HEK293 (cell line): ENCODE data around the gene LPP.

Experiments used
- CTCF ChIA-PET: fragments of 350-600 bp; formaldehyde crosslinking; extraction: SDS; loops from one replicate; lab custom pipeline; 2021; ENCODE audit warnings: antibody characterized with exemption; lab: Yijun Ruan, JAX
- POLR2A ChIA-PET: fragments of 300-600 bp; formaldehyde crosslinking; extraction: SDS; loops from one replicate; lab custom pipeline; 2020; ENCODE audit warnings: antibody characterized with exemption, inconsistent platforms; lab: Yijun Ruan, JAX
- H3K27ac ChIP-seq: fragments of 200-500 bp; sonication (Bioruptor generic); 2 replicates; pipeline ENCODE4 v1.5.1; 2014; ENCODE audit warnings: low read depth, low read length, control low read depth, inconsistent platforms; ENCODE audit errors: extremely low read depth
- H3K36me3 ChIP-seq, 2 experiments: fragments of 200-500 bp in 1 of 2; sonication (Bioruptor generic) in 1 of 2; 1 replicate in 1 of 2; 2 replicates in 1 of 2; pipeline ENCODE4 v1.5.1; 2014 to 2017; ENCODE audit warnings: inconsistent platforms in 2 of 2, low read length in 2 of 2; ENCODE audit not compliant: control insufficient read depth in 2 of 2, insufficient read depth in 1 of 2
- H3K4me1 ChIP-seq: fragments of 200-500 bp; sonication (Bioruptor generic); 2 replicates; pipeline ENCODE4 v1.5.1; 2014; ENCODE audit warnings: mild to moderate bottlenecking, low read length, inconsistent platforms; ENCODE audit not compliant: control insufficient read depth, insufficient read depth
- H3K4me3 ChIP-seq: 2 replicates; pipeline ENCODE4 v1.5.1; 2011; ENCODE audit warnings: low read depth, mild to moderate bottlenecking, control low read depth, low read length, moderate library complexity
- H3K9me3 ChIP-seq: fragments of 200-500 bp; sonication (Bioruptor generic); 2 replicates; pipeline ENCODE4 v1.5.1; 2014; ENCODE audit warnings: low read depth, low read length, inconsistent platforms; ENCODE audit not compliant: control insufficient read depth, insufficient read depth
- BCL6B ChIP-seq: fragments of 450-650 bp; formaldehyde crosslinking; IDR thresholded peaks from 2 replicates; pipeline ENCODE4 v1.5.1; 2017; ENCODE audit warnings: missing biosample characterization, missing genetic modification characterization
- GLI2 ChIP-seq: fragments of 450-650 bp; formaldehyde crosslinking; IDR thresholded peaks from 2 replicates; pipeline ENCODE4; 2017; ENCODE audit warnings: missing biosample characterization, missing genetic modification characterization, low read depth, borderline replicate concordance
- KLF7 ChIP-seq: fragments of 450-650 bp; formaldehyde crosslinking; IDR thresholded peaks from 2 replicates; pipeline ENCODE4 v1.5.1; 2016; ENCODE audit warnings: missing biosample characterization, missing genetic modification characterization, borderline replicate concordance
- PRDM1 ChIP-seq: fragments of 450-650 bp; formaldehyde crosslinking; IDR thresholded peaks from 2 replicates; pipeline ENCODE4; 2016; ENCODE audit warnings: missing biosample characterization, missing genetic modification characterization
- PRDM10 ChIP-seq: fragments of 450-650 bp; formaldehyde crosslinking; IDR thresholded peaks from 2 replicates; pipeline ENCODE4 v1.5.1; 2016; ENCODE audit warnings: missing biosample characterization, missing genetic modification characterization
- SETDB1 ChIP-seq: IDR thresholded peaks from one replicate; pipeline ENCODE4 v1.6.1; 2017; ENCODE audit warnings: mild to moderate bottlenecking, low read length, moderate library complexity, mixed read lengths; ENCODE audit not compliant: insufficient read length
- SP3 ChIP-seq: fragments of 450-650 bp; formaldehyde crosslinking; IDR thresholded peaks from 2 replicates; pipeline ENCODE4 v1.5.1; 2016; ENCODE audit warnings: missing biosample characterization, missing genetic modification characterization
- ZBTB8A ChIP-seq: fragments of 450-650 bp; formaldehyde crosslinking; IDR thresholded peaks from 2 replicates; pipeline ENCODE4 v1.5.1; 2016; ENCODE audit warnings: missing biosample characterization, missing genetic modification characterization
- ZFP3 ChIP-seq: fragments of 450-650 bp; formaldehyde crosslinking; IDR thresholded peaks from 2 replicates; pipeline ENCODE4 v1.5.1; 2016; ENCODE audit warnings: low read depth, missing biosample characterization, missing genetic modification characterization
- ZNF16 ChIP-seq: fragments of 450-650 bp; formaldehyde crosslinking; IDR thresholded peaks from 2 replicates; pipeline ENCODE4 v1.5.1; 2016; ENCODE audit warnings: low read depth, missing biosample characterization, missing genetic modification characterization
- ZNF221 ChIP-seq: fragments of 450-650 bp; formaldehyde crosslinking; IDR thresholded peaks from 2 replicates; pipeline ENCODE4 v1.5.1; 2017; ENCODE audit warnings: missing biosample characterization, missing genetic modification characterization, borderline replicate concordance
- ZNF24 ChIP-seq: fragments of 450-650 bp; formaldehyde crosslinking; IDR thresholded peaks from 2 replicates; pipeline ENCODE4 v1.5.1; 2016; ENCODE audit warnings: missing biosample characterization, missing genetic modification characterization
- ZNF335 ChIP-seq: fragments of 450-650 bp; formaldehyde crosslinking; conservative IDR thresholded peaks from 2 replicates; pipeline ENCODE4 v1.5.1; 2016; ENCODE audit warnings: missing biosample characterization, missing genetic modification characterization
- ZNF558 ChIP-seq: fragments of 450-650 bp; formaldehyde crosslinking; IDR thresholded peaks from 2 replicates; pipeline ENCODE4 v1.5.1; 2016; ENCODE audit warnings: missing biosample characterization, missing genetic modification characterization
- ZNF629 ChIP-seq: fragments of 450-650 bp; formaldehyde crosslinking; IDR thresholded peaks from 2 replicates; pipeline ENCODE4 v1.5.1; 2017; ENCODE audit warnings: missing biosample characterization, missing genetic modification characterization
- ZNF658 ChIP-seq: fragments of 450-650 bp; formaldehyde crosslinking; IDR thresholded peaks from 2 replicates; pipeline ENCODE4; 2016; ENCODE audit warnings: missing biosample characterization, missing genetic modification characterization
- ZNF785 ChIP-seq: fragments of 450-650 bp; formaldehyde crosslinking; IDR thresholded peaks from 2 replicates; pipeline ENCODE4 v1.5.1; 2016; ENCODE audit warnings: missing biosample characterization, missing genetic modification characterization
- ZSCAN18 ChIP-seq: fragments of 450-650 bp; formaldehyde crosslinking; IDR thresholded peaks from 2 replicates; pipeline ENCODE4 v1.5.1; 2016; ENCODE audit warnings: missing biosample characterization, missing genetic modification characterization
- ZSCAN30 ChIP-seq: fragments of 450-650 bp; IDR thresholded peaks from 2 replicates; pipeline ENCODE4 v1.5.1; 2018; ENCODE audit warnings: missing biosample characterization, mild to moderate bottlenecking, missing genetic modification characterization, moderate library complexity

LPP gene

GRCh38 chr3:188827576-188827975, 673.6 kb downstream of the LPP start:
- H3K27ac ChIP-seq, result no peak overlapping the region
- CTCF ChIA-PET, result interaction anchor here (0.5 kb wide), 1 partner anchor 369 kb away, joined by 4 read pairs; no protein-coding TSS in a partner anchor
- no peaks in the 10 kb centered on the region for H3K9me3 ChIP-seq
- H3K36me3 ChIP-seq, result no peaks in the 10 kb centered on the region
- POLR2A ChIA-PET, result no interaction called here
- no peaks in the 10 kb centered on the region for H3K4me1 ChIP-seq
- H3K4me3 ChIP-seq, result no peak overlapping the region
- TF ChIP-seq ZNF785 (no peak), ZSCAN30 (tag by site-specific recombination) (no peak), ZNF658 (tag by site-specific recombination) (no peak), KLF7 (tag by site-specific recombination) (no peak)

GRCh38 chr3:188829130-188829529, 675.2 kb downstream of the LPP start:
- TF ChIP-seq PRDM10 (tag by site-specific recombination) (no peak), BCL6B (tag by site-specific recombination) (no peak), ZNF221 (tag by site-specific recombination) (no peak), ZNF335 (tag by site-specific recombination) (no peak), SETDB1 (no peak), ZNF629 (tag by site-specific recombination) (no peak), PRDM1 (tag by site-specific recombination) (no peak), SP3 (tag by site-specific recombination) (no peak), GLI2 (tag by site-specific recombination) (no peak), ZNF16 (tag by site-specific recombination) (no peak), ZBTB8A (tag by site-specific recombination) (no peak), ZNF24 (no peak), ZFP3 (tag by site-specific recombination) (no peak), ZNF558 (no peak), ZSCAN18 (tag by site-specific recombination) (no peak)
- H3K4me3 ChIP-seq, result no peak overlapping the region
- no peaks in the 10 kb centered on the region for H3K9me3 ChIP-seq
- no peak overlapping the region for H3K27ac ChIP-seq
- POLR2A ChIA-PET, result no interaction called here
- CTCF ChIA-PET, result interaction anchor here (0.8 kb wide), 1 partner anchor 126 kb away, joined by 3 read pairs; no protein-coding TSS in a partner anchor
- H3K36me3 ChIP-seq, result no peaks in the 10 kb centered on the region
- H3K4me1 ChIP-seq, result no peaks in the 10 kb centered on the region
